ENCODE data around the gene OR6C4.
"Not testable (repeated sequence)": the region's sequence is repeated elsewhere in the genome, so short reads cannot be mapped to it uniquely, and the experiment has no call there.

OR6C4 gene

GRCh38 chr12:55549302-55549701 lies at the start of gene OR6C4:
Gene OR6C4, plus strand, starts transcription at chr12:55549602. Its CDS starts 1,625 bp downstream, at chr12:55551227.
- no peak for DNase-seq

GRCh38 chr12:55499810-55500252 lies 49.6 kb upstream of the OR6C4 start:
- peak; percentile 73 for DNase-seq

- no peak for DNase-seq
Observed at GRCh38 chr12:55501601-55502000, 47.8 kb upstream of the OR6C4 start.

GRCh38 chr12:55515696-55516095 lies 33.7 kb upstream of the OR6C4 start:
- no peak for DNase-seq

GRCh38 chr12:55516391-55516790 lies 33.0 kb upstream of the OR6C4 start:
- no peak for DNase-seq

GRCh38 chr12:55548235-55548634 lies 1.2 kb upstream of the OR6C4 start:
- DNase-seq = not testable (repeated sequence)

- peak; percentile 17 for DNase-seq
Observed at GRCh38 chr12:55548756-55549155, 646 bp upstream of the OR6C4 start.

DNA sequence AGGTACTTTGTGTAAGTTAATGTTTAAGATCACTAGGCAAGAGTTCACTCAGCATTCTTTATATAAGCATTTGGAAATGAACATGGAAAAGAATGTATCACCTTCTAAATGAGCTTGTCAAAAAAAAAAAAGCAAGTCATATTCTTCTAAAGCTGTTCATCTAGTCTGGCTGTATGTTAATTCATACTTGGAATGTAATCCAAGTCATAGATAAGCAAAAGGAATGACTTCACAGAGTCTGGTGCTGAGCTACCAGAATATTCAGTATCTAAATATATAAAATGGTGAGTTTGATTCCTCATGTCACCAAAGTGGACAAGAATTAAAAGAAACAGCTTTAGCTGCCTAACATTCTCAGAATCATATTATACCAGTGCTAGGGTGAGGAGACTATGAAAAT lies 4.9 kb downstream of the OR6C4 start:
- no peak for DNase-seq

DNA sequence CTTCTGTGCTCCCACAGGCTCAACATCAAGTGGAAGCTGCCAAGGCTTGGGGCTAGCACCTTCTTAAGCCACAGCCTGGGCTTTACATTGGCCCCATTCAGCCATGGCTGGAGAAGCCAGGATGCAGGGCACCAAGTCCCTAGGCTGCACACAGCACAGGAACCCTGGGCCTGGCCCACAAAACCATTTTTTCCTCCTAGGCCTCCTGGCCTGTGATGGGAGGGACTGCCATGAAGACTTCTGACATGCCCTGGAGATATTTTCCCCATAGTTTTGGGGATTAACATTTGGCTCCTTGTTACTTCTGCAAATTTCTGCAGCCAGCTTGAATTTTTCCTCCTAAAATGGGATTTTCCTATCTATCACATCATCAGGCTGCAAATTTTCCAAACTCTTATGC lies 20.7 kb downstream of the OR6C4 start:
- DNase-seq = not testable (repeated sequence)

GRCh38 chr12:55570689-55571088 lies 21.3 kb downstream of the OR6C4 start:
- DNase-seq = not testable (repeated sequence)

DNA sequence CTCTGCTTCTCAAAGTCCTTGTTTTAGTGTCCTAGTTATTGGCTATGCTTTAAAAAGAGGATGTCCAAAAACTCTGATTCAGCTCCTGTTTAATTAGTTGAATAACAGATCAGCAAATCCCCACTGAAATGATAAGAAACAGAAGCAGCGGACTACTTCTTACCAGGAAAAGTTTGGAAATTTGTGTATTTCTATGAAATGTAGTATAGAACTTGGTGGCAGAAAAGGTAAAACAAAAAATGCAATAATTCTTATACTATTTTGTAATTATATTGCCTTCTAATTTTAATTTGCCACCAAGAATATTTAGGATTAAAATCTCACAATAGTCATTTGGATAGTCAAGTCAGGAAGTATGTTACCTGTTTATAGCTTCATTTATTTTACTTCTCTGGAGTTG lies 22.8 kb downstream of the OR6C4 start, which contains the start of gene OR2AP1:
Gene OR2AP1 (plus strand): TSS at position 301 of the 400 bp plus-strand sequence. CDS start 1,947 bp downstream, outside the sequence.
- no peak for DNase-seq

- no peak for DNase-seq
Observed at GRCh38 chr12:55582066-55582465, 32.7 kb downstream of the OR6C4 start.

GRCh38 chr12:55585817-55586216 lies 36.4 kb downstream of the OR6C4 start:
- DNase-seq = no peak

GRCh38 chr12:55590152-55590551 lies 40.8 kb downstream of the OR6C4 start:
- DNase-seq = not testable (repeated sequence)

Measured in hematopoietic multipotent progenitor cell treated with erythropoietin and hydrocortisone succinate and interleukin-3 and kit ligand, for 8 days (in vitro differentiated cells).